ENCODE measurements around the gene ZBTB8A. TPM values are rescaled to one million over a fixed set of nuclear protein-coding genes. Genes with fewer than 3 reads are reported as not detected.

ZBTB8A gene
- total and polyA plus RNA-seq, 10 of the 15 experiments (the other 5 are each of a cell fraction or from before 2014, with no cell fraction given), result 0.48 to 4.7 (median 2.4) TPM

DNA sequence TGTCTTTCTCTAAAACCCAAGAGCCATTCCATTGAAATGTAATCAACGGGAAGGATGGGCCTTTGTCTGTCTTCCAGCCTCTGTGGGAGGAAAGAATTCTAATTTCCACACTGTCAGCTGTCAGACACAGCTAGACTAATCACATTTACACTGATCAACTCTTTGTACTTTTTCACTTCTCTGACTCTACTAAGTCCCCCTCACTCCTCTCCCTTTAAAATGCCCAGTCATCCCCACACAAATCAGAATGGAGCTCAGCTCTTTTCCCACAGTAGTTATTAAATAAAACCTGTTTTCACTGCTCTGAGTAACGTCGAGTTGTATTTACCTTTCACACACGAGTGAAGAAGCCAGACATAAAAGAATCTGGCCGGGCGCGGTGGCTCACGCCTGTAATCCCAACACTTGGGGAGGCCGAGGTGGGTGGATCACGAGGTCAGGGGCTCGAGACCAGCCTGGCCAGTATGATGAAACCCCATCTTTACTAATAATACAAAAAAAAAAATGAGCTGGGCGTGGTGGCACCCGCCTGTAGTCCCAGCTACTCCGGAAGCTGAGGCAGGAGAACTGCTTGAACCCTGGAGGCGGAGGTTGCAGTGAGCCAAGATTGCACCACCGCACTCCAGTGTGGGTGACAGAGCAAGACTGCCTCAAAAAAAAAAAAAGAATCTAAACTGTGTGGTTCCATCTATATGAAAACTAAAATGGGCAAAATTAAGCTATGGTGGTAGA lies 97.9 kb downstream of the ZBTB8A start (continued):
- TF ChIP-seq, protein P1, sequence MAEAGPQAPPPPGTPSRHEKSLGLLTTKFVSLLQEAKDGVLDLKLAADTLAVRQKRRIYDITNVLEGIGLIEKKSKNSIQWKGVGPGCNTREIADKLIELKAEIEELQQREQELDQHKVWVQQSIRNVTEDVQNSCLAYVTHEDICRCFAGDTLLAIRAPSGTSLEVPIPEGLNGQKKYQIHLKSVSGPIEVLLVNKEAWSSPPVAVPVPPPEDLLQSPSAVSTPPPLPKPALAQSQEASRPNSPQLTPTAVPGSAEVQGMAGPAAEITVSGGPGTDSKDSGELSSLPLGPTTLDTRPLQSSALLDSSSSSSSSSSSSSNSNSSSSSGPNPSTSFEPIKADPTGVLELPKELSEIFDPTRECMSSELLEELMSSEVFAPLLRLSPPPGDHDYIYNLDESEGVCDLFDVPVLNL (IDR thresholded peaks at IDR 0.05; ENCODE audit: low read depth, low read length), result no peak
- TF ChIP-seq ZNF24 (IDR thresholded peaks at IDR 0.05) (no peak), RELA (IDR thresholded peaks at IDR 0.05; ENCODE audit: borderline replicate concordance, partially characterized antibody) (no peak), POLR2AphosphoS5 (IDR thresholded peaks at IDR 0.05; ENCODE audit: low read length) (no peak)

DNA sequence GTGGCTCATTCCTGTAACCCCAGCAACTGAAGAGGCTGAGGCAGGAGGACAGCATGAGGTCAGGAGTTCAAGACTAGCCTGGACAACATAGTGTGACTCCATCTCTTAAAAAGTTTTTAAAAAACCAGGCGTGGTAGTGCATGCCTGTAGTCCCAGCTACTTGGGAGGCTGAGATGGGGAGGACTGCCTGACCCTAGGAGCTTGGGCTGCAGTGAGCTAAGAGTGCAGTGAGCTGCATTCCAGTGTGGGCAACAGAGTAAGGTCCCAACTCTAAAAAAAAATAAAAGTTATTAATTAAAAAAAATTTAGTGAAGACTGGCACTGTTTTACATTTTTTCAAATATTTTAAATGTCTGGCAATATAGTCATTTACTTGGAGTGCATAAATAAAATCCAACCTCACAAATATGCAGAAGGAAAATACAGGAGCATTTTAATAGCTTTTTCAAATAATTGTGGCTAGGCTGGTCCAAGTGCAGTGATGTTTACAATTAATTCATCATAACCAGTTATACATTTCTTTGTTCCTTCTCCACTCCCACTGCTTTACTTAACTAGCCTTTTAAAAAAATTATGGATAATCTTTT lies 100.4 kb downstream of the ZBTB8A start:
- H3K36me3 ChIP-seq (ENCODE audit: control insufficient read depth in 2 of 2, insufficient read depth in 2 of 2, low read length in 1 of 2), result no peaks in the 10 kb centered on the region; a peak in 2 of 4 replicates
- POLR2A ChIA-PET, result interaction anchor here (0.5 kb wide), 1 partner anchor 10 kb away, joined by 6 read pairs; no protein-coding TSS in a partner anchor
- intact Hi-C loops (cut with micrococcal nuclease; ENCODE audit: unreplicated experiment) (no loop called here), in situ Hi-C loops (cut with MboI) (no loop called here)
- no peak overlapping the region for H3K4me2 ChIP-seq (ENCODE audit: control insufficient read depth, insufficient read depth)
- CTCF ChIA-PET, result no interaction called here
- TF ChIP-seq ZNF622 (IDR thresholded peaks at IDR 0.05) (no peak), PML (IDR thresholded peaks at IDR 0.05; ENCODE audit: low read length) (no peak), ASH2L (IDR thresholded peaks at IDR 0.05; ENCODE audit: borderline replicate concordance, low read depth) (no peak), NRF1 (conservative IDR thresholded peaks at IDR 0.05; ENCODE audit: low read depth, low read length) (no peak), HDAC2 (IDR thresholded peaks at IDR 0.05) (no peak), SIN3A (IDR thresholded peaks at IDR 0.05; ENCODE audit: low read depth, low read length) (no peak), HCFC1 (IDR thresholded peaks at IDR 0.05; ENCODE audit: low read length) (no peak), KDM1A (IDR thresholded peaks at IDR 0.05; ENCODE audit: borderline replicate concordance) (no peak), NFXL1 (IDR thresholded peaks at IDR 0.05; ENCODE audit: borderline replicate concordance) (no peak), MEF2B (IDR thresholded peaks at IDR 0.05; ENCODE audit: partially characterized antibody, poor library complexity, severe bottlenecking) (no peak), FOS (IDR thresholded peaks at IDR 0.05; ENCODE audit: borderline replicate concordance, extremely low read depth, insufficient read length) (no peak), JUNB (IDR thresholded peaks at IDR 0.05) (no peak)
- TF ChIP-seq, protein P2, sequence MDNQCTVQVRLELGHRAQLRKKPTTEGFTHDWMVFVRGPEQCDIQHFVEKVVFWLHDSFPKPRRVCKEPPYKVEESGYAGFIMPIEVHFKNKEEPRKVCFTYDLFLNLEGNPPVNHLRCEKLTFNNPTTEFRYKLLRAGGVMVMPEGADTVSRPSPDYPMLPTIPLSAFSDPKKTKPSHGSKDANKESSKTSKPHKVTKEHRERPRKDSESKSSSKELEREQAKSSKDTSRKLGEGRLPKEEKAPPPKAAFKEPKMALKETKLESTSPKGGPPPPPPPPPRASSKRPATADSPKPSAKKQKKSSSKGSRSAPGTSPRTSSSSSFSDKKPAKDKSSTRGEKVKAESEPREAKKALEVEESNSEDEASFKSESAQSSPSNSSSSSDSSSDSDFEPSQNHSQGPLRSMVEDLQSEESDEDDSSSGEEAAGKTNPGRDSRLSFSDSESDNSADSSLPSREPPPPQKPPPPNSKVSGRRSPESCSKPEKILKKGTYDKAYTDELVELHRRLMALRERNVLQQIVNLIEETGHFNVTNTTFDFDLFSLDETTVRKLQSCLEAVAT (IDR thresholded peaks at IDR 0.05), result no peak
- TF ChIP-seq, protein P3, sequence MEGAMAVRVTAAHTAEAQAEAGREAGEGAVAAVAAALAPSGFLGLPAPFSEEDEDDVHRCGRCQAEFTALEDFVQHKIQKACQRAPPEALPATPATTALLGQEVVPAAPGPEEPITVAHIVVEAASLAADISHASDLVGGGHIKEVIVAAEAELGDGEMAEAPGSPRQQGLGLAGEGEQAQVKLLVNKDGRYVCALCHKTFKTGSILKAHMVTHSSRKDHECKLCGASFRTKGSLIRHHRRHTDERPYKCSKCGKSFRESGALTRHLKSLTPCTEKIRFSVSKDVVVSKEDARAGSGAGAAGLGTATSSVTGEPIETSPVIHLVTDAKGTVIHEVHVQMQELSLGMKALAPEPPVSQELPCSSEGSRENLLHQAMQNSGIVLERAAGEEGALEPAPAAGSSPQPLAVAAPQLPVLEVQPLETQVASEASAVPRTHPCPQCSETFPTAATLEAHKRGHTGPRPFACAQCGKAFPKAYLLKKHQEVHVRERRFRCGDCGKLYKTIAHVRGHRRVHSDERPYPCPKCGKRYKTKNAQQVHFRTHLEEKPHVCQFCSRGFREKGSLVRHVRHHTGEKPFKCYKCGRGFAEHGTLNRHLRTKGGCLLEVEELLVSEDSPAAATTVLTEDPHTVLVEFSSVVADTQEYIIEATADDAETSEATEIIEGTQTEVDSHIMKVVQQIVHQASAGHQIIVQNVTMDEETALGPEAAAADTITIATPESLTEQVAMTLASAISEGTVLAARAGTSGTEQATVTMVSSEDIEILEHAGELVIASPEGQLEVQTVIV (IDR thresholded peaks at IDR 0.05; ENCODE audit: borderline replicate concordance, partially characterized antibody), result no peak
- no peak overlapping the region for H2AFZ ChIP-seq (ENCODE audit: control insufficient read depth, low read depth, low read length)
- peaks cover 50% of the 10 kb centered on the region for H3K79me2 ChIP-seq (ENCODE audit: control insufficient read depth, insufficient read depth, low read length)
- H3K4me1 ChIP-seq (ENCODE audit: control insufficient read depth, insufficient read depth, low read length), result no peaks in the 10 kb centered on the region
- no peak for FAIRE-seq
- 93% methylated on average over 1 of the region's 1 CpG for WGBS (ENCODE audit: insufficient coverage, insufficient replicate concordance, low lambda C conversion rate, missing lambda C conversion rate)
- H3K4me3 ChIP-seq, result no peak overlapping the region
- RAD21 ChIA-PET (ENCODE audit: unreplicated experiment), result interaction anchor here (1.3 kb wide), 1 partner anchor 9 kb away, joined by 6 read pairs; no protein-coding TSS in a partner anchor
- ATAC-seq, result no peak
- no peak overlapping the region for H3K27ac ChIP-seq (ENCODE audit: control insufficient read depth, insufficient read depth)
- no peaks in the 10 kb centered on the region for H3K27me3 ChIP-seq (replicated peaks in 1 of 2; ENCODE audit: control insufficient read depth in 2 of 2, insufficient read depth in 2 of 2, low read length in 1 of 2)
- no peaks in the 10 kb centered on the region for H3K9me3 ChIP-seq (replicated peaks; ENCODE audit: control insufficient read depth, insufficient read depth, low read length)
- SMC1A ChIA-PET (ENCODE audit: uncharacterized antibody, unreplicated experiment), result interaction anchor here (0.6 to 1.7 kb wide), 2 partner anchors 12 to 213 kb away, joined by 3 to 6 read pairs; no protein-coding TSS in a partner anchor
- DNase-seq (ENCODE audit: low read depth, low spot score), result no peak
- BruUV-seq (replicated peaks), result no TSS peak
- H4K20me1 ChIP-seq (ENCODE audit: control insufficient read depth, insufficient read depth), result no peaks in the 10 kb centered on the region
- no peak overlapping the region for H3K9ac ChIP-seq (ENCODE audit: control insufficient read depth, insufficient read depth, low read length)
